Measurements from ENCODE around the gene RIMS3.
A peak's percentile ranks its signal among the peaks of the same experiment; 100 is the strongest.
"Not testable (repeated sequence)": the region's sequence is repeated elsewhere in the genome, so short reads cannot be mapped to it uniquely, and the experiment has no call there.

RIMS3 gene

DNA sequence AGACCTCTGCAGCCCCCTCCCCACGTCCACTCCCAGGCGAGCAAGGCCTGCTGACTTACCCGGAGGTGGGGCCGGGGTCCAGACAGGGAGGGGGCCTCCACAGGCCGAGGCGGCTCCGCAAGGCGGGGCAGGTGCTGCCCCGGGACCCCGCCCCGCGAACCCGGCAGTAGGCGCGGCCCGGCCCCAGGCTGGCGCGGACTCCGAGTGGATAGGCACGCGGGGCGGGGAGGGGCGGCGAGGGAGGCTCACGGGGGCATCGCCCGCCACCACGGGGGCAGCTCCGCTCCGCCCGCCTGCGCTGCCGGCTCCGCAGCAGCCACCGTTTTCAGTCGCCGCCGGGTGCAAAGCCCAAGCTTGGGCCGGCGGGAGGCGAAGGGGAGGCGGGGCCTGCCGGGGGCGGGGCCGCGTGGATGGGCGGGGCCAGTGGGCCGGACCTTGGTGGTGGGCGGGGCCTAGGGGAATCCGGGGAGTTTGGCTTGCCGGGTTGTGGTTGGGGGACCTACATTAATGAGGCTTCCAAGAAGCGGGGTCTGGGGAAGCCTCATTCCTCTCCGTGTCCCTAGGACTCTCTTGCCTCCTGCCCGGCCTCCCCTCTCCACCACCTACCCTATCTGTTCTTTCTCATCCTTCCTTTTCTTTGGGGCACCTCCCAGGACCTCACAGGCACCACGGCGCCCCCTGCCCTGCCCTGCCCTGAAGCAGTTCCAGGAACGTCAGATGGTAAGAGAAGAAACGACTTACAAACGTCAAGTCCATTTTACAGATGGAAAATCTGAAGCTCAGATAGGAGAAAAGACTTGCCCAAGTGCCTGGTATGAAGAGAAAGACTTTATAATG, at the start of gene RIMS3:
RIMS3 (minus strand) TSS at position 348 of the 837 bp plus-strand sequence. CDS start 23,757 bp downstream, outside the sequence.
- DNase-seq (peak; percentile 88), ATAC-seq (peak; percentile 71)

- DNase-seq = peak; percentile 27
- ATAC-seq = no peak
Measured at GRCh38 chr1:40712997-40713396, 47.5 kb upstream of the RIMS3 start.

DNA sequence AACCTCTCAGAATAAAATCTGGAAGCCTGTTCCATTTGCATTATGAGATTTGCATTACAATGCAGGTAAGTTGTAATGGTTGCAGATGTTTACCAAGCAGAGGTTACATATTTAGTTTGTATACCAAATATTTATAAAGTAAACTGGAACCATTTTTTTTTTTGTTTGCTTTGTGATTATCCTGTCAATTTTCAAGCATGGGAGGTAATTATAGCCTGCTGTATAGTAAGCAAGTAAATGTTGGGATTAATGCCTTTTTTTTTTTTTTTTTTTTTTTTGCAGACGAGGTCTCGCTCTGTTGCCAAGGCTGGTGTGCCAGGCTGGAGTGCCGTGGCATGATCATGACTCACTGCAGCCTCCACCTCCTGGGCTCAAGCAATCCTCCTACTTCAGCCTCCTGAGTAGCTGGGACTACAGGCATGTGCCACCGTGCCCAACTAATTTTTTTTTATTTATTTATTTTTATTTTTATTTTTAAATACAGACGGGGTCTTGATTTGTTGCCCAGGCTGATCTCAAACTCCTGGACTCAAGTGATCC, 47.0 kb upstream of the RIMS3 start:
- DNase-seq (no peak), ATAC-seq (no peak)

GRCh38 chr1:40711465-40712404, 46.3 kb upstream of the RIMS3 start:
- no peak for DNase-seq
- no peak for ATAC-seq

DNA sequence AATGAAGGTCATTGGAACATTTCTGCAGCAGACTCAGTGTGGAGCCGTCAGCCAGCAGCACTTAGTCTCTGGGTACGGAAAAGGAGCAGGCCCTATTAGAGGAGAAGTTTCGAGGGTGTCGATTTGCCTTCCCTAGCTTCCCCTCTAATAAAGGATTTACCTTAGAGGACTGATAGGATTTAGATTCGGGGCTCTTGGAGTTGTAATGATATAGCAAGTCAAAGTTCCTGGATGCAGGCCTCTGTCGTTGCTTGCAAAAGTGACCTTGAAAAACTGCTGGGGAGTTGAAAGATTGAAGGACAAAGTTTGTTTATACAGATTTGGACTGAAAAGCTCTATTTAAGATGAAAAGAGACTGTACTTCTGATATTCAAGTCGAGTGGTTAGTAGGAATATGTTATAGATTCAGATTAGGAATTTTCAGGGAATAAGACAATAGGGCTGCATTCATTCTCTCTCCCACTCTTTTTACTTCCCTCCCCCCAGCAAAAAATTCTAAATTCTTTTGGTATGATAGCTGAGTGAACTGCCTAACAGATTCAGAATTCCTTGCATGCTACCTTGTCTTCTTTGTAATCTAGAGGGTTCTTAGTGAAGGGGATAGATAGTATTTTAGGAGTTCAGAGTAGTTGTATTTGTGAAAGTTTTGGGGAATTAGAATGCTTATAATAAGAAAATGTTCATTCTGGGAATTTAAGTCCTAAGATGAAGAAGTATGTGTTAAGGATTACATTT, 45.3 kb upstream of the RIMS3 start:
- DNase-seq = no peak
- no peak for ATAC-seq

GRCh38 chr1:40709802-40710278, 44.4 kb upstream of the RIMS3 start:
- DNase-seq (no peak), ATAC-seq (no peak)

GRCh38 chr1:40709100-40709801, 43.8 kb upstream of the RIMS3 start:
- ATAC-seq = peak; percentile 96
- DNase-seq = peak; percentile 63

DNA sequence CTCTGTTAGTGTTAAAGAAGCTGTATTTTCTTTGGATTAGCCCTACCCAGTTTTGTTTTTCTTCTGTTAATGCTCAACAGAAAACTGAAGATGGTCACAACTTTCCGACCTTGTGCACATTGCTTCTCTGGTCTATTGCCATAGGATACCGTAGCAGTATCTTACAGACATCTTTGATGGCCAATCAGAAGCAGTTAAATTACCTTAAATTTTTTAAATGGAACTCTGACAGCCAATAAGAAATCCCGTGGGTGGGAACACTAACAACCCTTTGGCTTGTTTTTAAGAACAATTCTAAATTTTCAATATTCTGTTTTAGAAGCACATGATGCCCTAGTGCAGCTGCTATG, 43.2 kb upstream of the RIMS3 start:
- peak; percentile 60 for ATAC-seq
- no peak for DNase-seq

DNA sequence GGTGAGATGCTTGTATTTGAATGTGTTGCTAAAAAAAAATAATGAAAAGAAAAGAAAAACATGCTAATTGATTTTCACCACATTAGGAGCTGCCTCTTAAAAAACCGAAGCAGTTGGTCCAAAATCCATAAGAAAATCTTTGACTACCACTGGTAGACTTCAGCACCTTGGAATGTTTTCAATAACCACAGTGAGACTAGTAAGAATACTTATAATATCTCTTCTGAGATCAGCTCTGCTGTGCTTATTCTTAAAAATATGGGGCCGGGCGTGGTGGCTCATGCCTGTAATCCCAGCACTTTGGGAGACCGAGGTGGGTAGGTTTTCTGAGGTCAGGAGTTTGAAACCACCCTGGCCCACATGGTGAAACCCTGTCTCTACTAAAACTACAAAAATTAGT, 41.1 kb upstream of the RIMS3 start:
- no peak for ATAC-seq
- DNase-seq = no peak

DNA sequence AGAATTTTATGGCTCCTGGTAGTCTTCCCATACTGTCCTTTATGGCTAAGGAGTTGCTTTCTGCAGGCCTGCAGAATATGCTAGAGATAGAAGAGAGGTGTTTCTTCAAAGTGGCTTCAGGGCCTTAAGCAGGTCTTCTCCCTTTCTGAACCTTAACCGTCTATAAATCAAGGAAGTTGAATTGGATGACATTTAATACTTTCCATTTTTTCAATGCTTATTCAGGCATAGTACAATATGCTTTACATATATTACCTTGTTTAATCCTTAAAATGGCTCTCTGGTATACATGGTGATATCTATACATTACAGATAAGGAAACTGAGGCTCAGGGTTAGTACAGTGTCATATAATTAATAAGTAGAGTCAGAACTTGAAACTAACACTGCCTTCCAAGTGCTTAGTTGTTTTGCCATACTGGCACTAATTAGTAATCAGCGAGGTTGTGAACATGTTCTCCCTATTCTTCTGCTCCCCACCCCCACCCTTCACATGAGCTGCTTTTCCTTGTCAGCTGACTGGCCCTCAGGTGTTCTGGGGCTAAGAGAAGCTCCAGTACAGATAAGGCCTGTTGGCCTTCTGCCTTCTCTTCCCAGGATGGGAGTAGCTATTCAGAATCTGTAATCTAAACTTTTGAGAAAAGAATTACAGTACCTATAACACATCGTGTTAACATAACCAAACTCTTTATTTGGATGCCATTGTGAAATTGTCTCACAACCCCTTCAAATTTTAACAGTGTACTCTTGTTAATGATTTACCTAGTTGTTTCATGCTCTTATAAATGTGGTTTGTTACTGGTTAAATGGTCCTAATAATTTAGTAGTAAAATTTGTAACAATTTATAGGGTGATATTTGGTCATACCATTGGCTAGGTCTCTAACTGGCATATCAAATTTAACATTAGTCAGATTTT, 39.6 kb upstream of the RIMS3 start:
- DNase-seq (no peak), ATAC-seq (no peak)

GRCh38 chr1:40703316-40703715, 37.8 kb upstream of the RIMS3 start:
- no peak for DNase-seq
- no peak for ATAC-seq

DNA sequence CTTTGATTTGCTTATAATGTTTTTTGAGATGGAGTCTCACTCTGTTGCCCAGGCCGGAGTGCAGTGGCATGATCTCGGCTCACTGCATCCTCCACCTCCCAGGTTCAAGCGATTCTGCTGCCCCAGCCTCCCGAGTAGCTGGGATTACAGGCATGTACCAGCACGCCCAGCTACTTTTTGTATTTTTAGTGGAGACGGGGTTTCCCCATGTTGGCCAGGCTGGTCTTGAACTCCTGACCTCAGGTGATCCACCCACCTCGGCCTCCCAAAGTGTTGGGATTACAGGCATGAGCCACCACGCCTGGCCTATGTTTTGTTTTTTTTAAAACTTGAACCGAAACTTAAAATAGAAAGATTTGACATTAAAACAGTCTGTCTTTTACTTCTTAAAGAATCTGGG, 37.3 kb upstream of the RIMS3 start:
- DNase-seq, ATAC-seq: not testable (repeated sequence)

DNA sequence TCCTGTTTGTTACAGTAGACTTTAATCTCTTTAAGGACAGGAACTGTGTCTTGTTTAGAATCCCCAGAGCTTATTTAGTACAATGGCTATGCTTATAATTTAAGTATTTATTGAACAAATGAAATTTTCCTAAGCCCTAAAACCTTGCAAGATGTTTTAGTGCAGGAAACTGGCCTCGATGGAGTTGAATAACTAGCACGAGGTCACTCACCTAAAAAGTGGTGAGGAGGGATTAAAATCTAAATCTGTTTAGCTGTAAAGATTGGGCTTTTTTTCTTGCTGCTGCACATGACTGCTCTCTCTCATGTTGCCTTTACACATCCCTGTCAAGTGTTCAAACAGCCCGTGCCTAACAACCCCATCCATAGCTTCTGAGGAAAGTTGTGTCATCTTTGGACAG, 36.2 kb upstream of the RIMS3 start:
- no peak for ATAC-seq
- no peak for DNase-seq

DNA sequence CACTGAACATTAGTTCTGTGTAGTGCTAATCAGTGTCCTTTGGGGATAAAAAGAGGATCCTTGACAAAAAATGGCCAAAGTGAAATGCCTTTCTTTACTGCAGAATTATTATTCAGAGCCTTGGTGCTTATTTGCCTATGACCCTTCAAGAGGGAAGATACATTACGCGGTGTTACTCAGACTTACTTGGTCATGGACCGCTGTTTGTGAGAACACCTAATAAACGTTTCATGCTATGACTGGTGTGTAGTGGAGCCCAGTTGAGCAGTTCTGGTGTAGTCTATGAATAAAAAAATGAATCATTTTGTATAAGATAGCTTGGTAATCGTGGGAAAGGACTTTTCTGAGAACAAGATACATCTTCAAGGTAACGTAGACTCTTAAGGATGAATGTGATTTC, 34.3 kb upstream of the RIMS3 start:
- DNase-seq = no peak
- ATAC-seq = peak; percentile 80

- DNase-seq = no peak
- ATAC-seq = no peak
Measured at GRCh38 chr1:40697436-40697835, 32.0 kb upstream of the RIMS3 start.

GRCh38 chr1:40696294-40696693, 30.8 kb upstream of the RIMS3 start:
- ATAC-seq = no peak

GRCh38 chr1:40694353-40694874, 28.9 kb upstream of the RIMS3 start:
- no peak for ATAC-seq
- DNase-seq = no peak

More at GRCh38 chr1:40696294-40696693, 30.8 kb upstream of the RIMS3 start:
- DNase-seq = no peak

DNA sequence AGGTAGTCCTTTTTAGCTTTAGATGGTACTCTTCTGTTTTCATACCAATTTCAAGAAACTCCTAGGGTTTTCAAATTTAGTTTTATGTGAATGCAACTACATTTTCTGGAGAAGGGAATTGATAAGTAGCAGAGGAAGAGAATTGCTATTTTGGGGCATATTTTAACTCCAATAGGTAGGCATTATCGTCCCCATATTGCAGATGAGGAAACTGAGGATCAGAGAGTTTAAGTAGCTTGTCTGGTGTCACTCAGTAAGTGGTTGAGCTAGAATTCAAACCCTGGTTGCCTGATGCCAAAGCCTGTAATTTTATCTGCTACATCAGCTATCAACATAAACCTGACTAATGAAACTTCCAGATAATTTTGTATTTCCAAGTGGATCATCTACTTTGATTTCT, 27.9 kb upstream of the RIMS3 start:
- ATAC-seq (no peak), DNase-seq (no peak)

GRCh38 chr1:40692429-40692895, 27.0 kb upstream of the RIMS3 start:
- DNase-seq (no peak), ATAC-seq (no peak)
